Neuronal stem cell (in vitro differentiated cells): ENCODE data around the gene NDUFAF7.
"Not testable (repeated sequence)": the region's sequence is repeated elsewhere in the genome, so short reads cannot be mapped to it uniquely, and the experiment has no call there.

Experiments
- DNase-seq: peaks from one replicate; pipeline ENCODE4 v3.0.0-alpha.2; 2013; ENCODE audit warnings: low spot score
- H2AFZ ChIP-seq: one replicate; pipeline ENCODE4 v1.6.1; 2013; ENCODE audit warnings: mild to moderate bottlenecking, low read length, inconsistent platforms
- H2AK5ac ChIP-seq: 2 replicates; pipeline ENCODE4 v1.6.1; 2013; ENCODE audit warnings: low read depth, mild to moderate bottlenecking, inconsistent platforms, low read length, moderate library complexity, mixed read lengths
- H2BK120ac ChIP-seq: 2 replicates; pipeline ENCODE4 v1.6.1; 2013; ENCODE audit warnings: low read depth, mild to moderate bottlenecking, inconsistent platforms, low read length, moderate library complexity, mixed read lengths
- H2BK12ac ChIP-seq: one replicate; pipeline ENCODE4 v1.6.1; 2013; ENCODE audit warnings: low read length, inconsistent platforms
- H2BK15ac ChIP-seq: 2 replicates; pipeline ENCODE4 v1.6.1; 2013; ENCODE audit warnings: mild to moderate bottlenecking, low read length, inconsistent platforms, mixed read lengths
- H2BK5ac ChIP-seq: one replicate; pipeline ENCODE4 v1.6.1; 2013; ENCODE audit warnings: inconsistent platforms, mild to moderate bottlenecking, low read length, moderate library complexity
- H3K14ac ChIP-seq: one replicate; pipeline ENCODE4 v1.6.1; 2013; ENCODE audit warnings: low read length, inconsistent platforms
- H3K18ac ChIP-seq: 2 replicates; pipeline ENCODE4 v1.6.1; 2013; ENCODE audit warnings: low read length, inconsistent platforms
- H3K23ac ChIP-seq: 2 replicates; pipeline ENCODE4 v1.6.1; 2013; ENCODE audit warnings: low read depth, mild to moderate bottlenecking, mixed read lengths, low read length, inconsistent platforms; ENCODE audit not compliant: poor library complexity
- H3K27ac ChIP-seq: replicated peaks from 3 replicates; pipeline ENCODE4 v1.5.1; 2013; ENCODE audit warnings: low read length, inconsistent platforms
- H3K27me3 ChIP-seq, 3 experiments: 2 replicates each; pipeline ENCODE4 v1.6.1; 2013; ENCODE audit warnings: low read length in 3 of 3, mild to moderate bottlenecking in 2 of 3, inconsistent platforms in 1 of 3, low read depth in 1 of 3, mixed read lengths in 1 of 3, moderate library complexity in 1 of 3; ENCODE audit not compliant: control insufficient read depth in 3 of 3, insufficient read depth in 3 of 3
- H3K36me3 ChIP-seq, 2 donors: replicated peaks in 1 of 2; 2 replicates each; pipeline ENCODE4 v1.6.1; 2013; ENCODE audit warnings: low read length in 2 of 2; ENCODE audit not compliant: control insufficient read depth in 2 of 2, insufficient read depth in 2 of 2
- H3K4ac ChIP-seq: 2 replicates; pipeline ENCODE4 v1.6.1; 2013; ENCODE audit warnings: inconsistent platforms, mild to moderate bottlenecking, low read length, moderate library complexity
- H3K4me1 ChIP-seq, 2 donors: 1 replicate in 1 of 2; 2 replicates in 1 of 2; pipeline ENCODE4 v1.6.1; 2013; ENCODE audit warnings: low read length in 2 of 2, low read depth in 1 of 2; ENCODE audit not compliant: control insufficient read depth in 2 of 2, insufficient read depth in 1 of 2
- H3K4me2 ChIP-seq: one replicate; pipeline ENCODE4 v1.6.1; 2013; ENCODE audit warnings: mild to moderate bottlenecking, low read length, inconsistent platforms; ENCODE audit not compliant: insufficient read depth, poor library complexity, severe bottlenecking
- H3K4me3 ChIP-seq, 2 donors: 2 replicates each; pipeline ENCODE4 v1.5.1; 2013; ENCODE audit warnings: low read length in 2 of 2, mild to moderate bottlenecking in 2 of 2, inconsistent platforms in 1 of 2, moderate library complexity in 1 of 2
- H3K79me1 ChIP-seq: one replicate; pipeline ENCODE4 v1.6.1; 2013; ENCODE audit warnings: low read depth, mild to moderate bottlenecking, inconsistent platforms, low read length, moderate library complexity
- H3K9ac ChIP-seq: one replicate; pipeline ENCODE4 v1.6.1; 2013; ENCODE audit warnings: mild to moderate bottlenecking, low read depth, low read length, inconsistent platforms; ENCODE audit not compliant: poor library complexity
- H3K9me3 ChIP-seq, 2 donors: replicated peaks in 1 of 2; 2 replicates each; pipeline versions ENCODE3 to v1.6.1; 2013; ENCODE audit warnings: low read length in 2 of 2, mild to moderate bottlenecking in 2 of 2, inconsistent platforms in 1 of 2, low read depth in 1 of 2, mixed read lengths in 1 of 2, moderate library complexity in 1 of 2; ENCODE audit not compliant: control insufficient read depth in 2 of 2, insufficient read depth in 1 of 2
- H4K8ac ChIP-seq: one replicate; pipeline ENCODE4 v1.6.1; 2013; ENCODE audit warnings: low read depth, mild to moderate bottlenecking, inconsistent platforms, low read length, moderate library complexity
- H4K91ac ChIP-seq: one replicate; pipeline ENCODE4 v1.6.1; 2013; ENCODE audit warnings: low read length, low read depth, mild to moderate bottlenecking, inconsistent platforms; ENCODE audit not compliant: poor library complexity
- WGBS, 2 donors: extraction: QIAGEN DNeasy Blood & Tissue Kit; methylation state at CpG; one replicate each; pipeline ENCODE4 v1.1.7; 2013; ENCODE audit warnings: missing lambda C conversion rate in 2 of 2, mixed read lengths in 1 of 2; ENCODE audit not compliant: insufficient read length in 2 of 2, insufficient replicate concordance in 1 of 2; ENCODE audit errors: extremely low coverage in 2 of 2; 5-methylcytosine and 5-hydroxymethylcytosine counted together

NDUFAF7 gene

GRCh38 chr2:37192551-37192950, 38.9 kb upstream of the NDUFAF7 start:
- Histone ChIP-seq H3K18ac (no peak overlapping the region), H2BK12ac (no peak overlapping the region), H3K4me2 (no peak overlapping the region), H4K8ac (no peak overlapping the region), H3K14ac (no peak overlapping the region), H3K23ac (no peak overlapping the region), H3K4ac (no peak overlapping the region), H3K79me1 (peaks cover 6% of the 10 kb centered on the region), H3K4me3 (no peak overlapping the region), H2BK15ac (no peak overlapping the region), H3K36me3 (no peaks in the 10 kb centered on the region), H2AFZ (no peak overlapping the region), H3K27me3 (no peaks in the 10 kb centered on the region), H2BK5ac (no peak overlapping the region), H3K4me1 (peaks cover 3 to 10% of the 10 kb centered on the region in 2 donors), H3K27ac (no peak overlapping the region), H4K91ac (no peak overlapping the region), H2BK120ac (no peak overlapping the region), H3K9me3 (no peaks in the 10 kb centered on the region), H3K9ac (no peak overlapping the region), H2AK5ac (no peak overlapping the region)
- WGBS, 2 donors = no CpG with 5 or more reads among the region's 1 CpG
- DNase-seq = no peak

DNA sequence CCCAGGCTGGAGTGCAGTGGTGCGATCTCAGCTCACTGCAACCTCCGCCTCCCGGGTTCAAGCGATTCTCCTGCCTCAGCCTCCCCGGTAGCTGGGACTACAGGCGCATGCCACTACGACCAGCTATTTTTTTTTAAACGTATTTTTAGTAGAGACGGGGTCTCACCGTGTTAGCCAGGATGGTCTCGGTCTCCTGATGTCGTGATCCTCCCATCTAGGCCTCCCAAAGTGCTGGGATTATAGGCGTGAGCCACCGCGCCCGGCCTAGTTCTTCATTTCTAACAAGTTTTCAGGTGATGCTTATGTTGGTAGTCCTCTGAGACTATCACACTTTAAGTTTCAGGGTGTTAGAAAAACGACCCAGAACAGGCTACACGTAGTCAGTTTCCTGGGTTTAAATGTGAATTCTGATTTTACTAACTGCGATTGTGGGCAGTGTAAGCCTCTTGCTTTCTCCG, 35.6 kb upstream of the NDUFAF7 start:
- not testable (repeated sequence) for H3K14ac ChIP-seq, H3K36me3 ChIP-seq, H2BK120ac ChIP-seq, H3K4me1 ChIP-seq, H2BK12ac ChIP-seq, H4K91ac ChIP-seq, H3K9me3 ChIP-seq, H3K79me1 ChIP-seq, H2AFZ ChIP-seq, H3K27ac ChIP-seq, H4K8ac ChIP-seq, H3K4ac ChIP-seq, H3K18ac ChIP-seq, DNase-seq, H3K23ac ChIP-seq, H2BK15ac ChIP-seq, H3K9ac ChIP-seq, H3K27me3 ChIP-seq, H2BK5ac ChIP-seq, H2AK5ac ChIP-seq
- Histone ChIP-seq H3K4me2 (peak overlapping the region; percentile 78), H3K4me3 (peak overlapping the region in 1 of 2 donors; percentile 89)
- no CpG with 5 or more reads among the region's 20 CpGs for WGBS, 2 donors

DNA sequence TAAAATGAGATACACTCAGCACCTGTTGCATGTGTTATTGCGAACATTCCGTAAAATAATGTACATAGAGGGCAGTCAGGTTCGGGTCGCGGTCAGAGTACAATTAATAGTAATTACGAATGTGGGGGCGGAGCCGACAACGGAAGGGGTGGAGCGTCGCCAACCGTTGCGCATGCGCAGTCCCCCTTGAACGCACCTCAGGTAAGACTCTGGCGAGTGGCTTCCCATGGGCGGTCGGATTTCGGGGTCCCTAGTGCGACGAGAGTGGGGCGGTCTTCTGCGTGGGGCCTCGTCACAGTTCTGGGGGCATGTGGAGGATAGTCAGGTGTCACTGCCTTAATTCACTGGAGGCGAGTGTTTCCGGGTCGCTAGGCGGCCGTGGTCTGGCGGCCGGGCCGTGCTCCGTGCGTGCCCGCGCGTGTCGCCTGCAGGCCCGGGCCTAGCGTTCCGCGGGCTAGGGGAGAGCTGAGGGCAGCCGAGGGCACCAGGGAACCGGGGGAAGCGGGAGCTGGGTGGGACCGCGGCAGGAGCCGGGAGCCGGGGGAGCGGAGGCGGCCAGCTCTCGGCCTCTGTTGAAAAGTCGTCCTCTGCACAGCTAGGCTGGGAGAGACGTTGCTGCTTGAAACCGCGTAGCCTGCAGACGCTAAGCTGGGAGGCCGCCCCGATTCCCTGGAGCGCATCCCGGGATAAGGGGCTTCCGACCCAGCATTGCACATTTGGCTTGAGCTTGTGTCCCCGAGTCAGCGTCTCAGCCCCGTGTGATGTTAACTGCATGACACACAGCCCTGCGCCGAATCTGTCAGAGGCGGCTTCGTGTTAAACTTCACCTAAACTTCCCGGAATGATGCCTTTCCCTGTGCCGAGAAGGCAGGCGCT, 34.9 kb upstream of the NDUFAF7 start, which contains the start of gene CEBPZOS:
CEBPZOS (plus strand) TSS at position 177 of the 876 bp plus-strand sequence. CDS start 3,209 bp downstream, outside the sequence.
- Histone ChIP-seq H3K36me3 (peaks cover 0 to 13% of the 10 kb centered on the region in 2 donors), H2BK12ac (peak within 1 kb of the TSS; percentile 41), H2BK120ac (no peak within 1 kb of the TSS), H3K9me3 (no peaks in the 10 kb centered on the region), H3K18ac (peak within 1 kb of the TSS; percentile 93), H4K8ac (peak within 1 kb of the TSS; percentile 9), H2AK5ac (no peak within 1 kb of the TSS), H3K4me2 (peak within 1 kb of the TSS; percentile 78), H3K4me3 (peak within 1 kb of the TSS in 1 of 2 donors; percentile 89), H3K27me3 (no peaks in the 10 kb centered on the region), H3K27ac (no peak within 1 kb of the TSS), H2BK15ac (peak within 1 kb of the TSS; percentile 16), H3K79me1 (peaks cover 6% of the 10 kb centered on the region), H2BK5ac (peak within 1 kb of the TSS; percentile 67), H2AFZ (no peak within 1 kb of the TSS), H3K4me1 (peaks cover 0 to 5% of the 10 kb centered on the region in 2 donors), H3K4ac (no peak within 1 kb of the TSS), H3K14ac (peak within 1 kb of the TSS; percentile 38), H3K23ac (peak within 1 kb of the TSS; percentile 70), H3K9ac (peak within 1 kb of the TSS; percentile 85), H4K91ac (no peak within 1 kb of the TSS)
- peak; percentile 61 for DNase-seq
- no CpG with 5 or more reads among the region's 72 CpGs for WGBS, 2 donors

- Histone ChIP-seq H2AFZ (no peak overlapping the region), H2BK12ac (no peak overlapping the region), H2BK5ac (no peak overlapping the region), H3K27ac (no peak overlapping the region), H2BK15ac (no peak overlapping the region), H3K18ac (no peak overlapping the region), H4K8ac (no peak overlapping the region), H3K9ac (no peak overlapping the region), H3K14ac (no peak overlapping the region), H3K9me3 (peaks cover 2 to 6% of the 10 kb centered on the region in 2 donors), H3K79me1 (peaks cover 6% of the 10 kb centered on the region), H3K4me2 (no peak overlapping the region), H3K4me3 (no peak overlapping the region), H3K4ac (no peak overlapping the region), H4K91ac (no peak overlapping the region), H2BK120ac (no peak overlapping the region), H3K23ac (no peak overlapping the region), H2AK5ac (no peak overlapping the region), H3K36me3 (peaks cover 4 to 34% of the 10 kb centered on the region in 2 donors), H3K4me1 (peaks cover 0 to 2% of the 10 kb centered on the region in 2 donors), H3K27me3 (no peaks in the 10 kb centered on the region)
- no peak for DNase-seq
- no CpG with 5 or more reads among the region's 8 CpGs for WGBS, 2 donors
These were observed 32.8 kb upstream of the NDUFAF7 start for GRCh38 chr2:37198681-37199065.
